ENCODE measurements around the gene FAM234A.

The FAM234A gene

GRCh38 chr16:283033-283805 is 48.6 kb downstream of the FAM234A start, which contains the start of gene PDIA2:
PDIA2 (plus strand) TSS chr16:283164; CDS start chr16:283170, 6 bp downstream.
- peak; percentile 47 for DNase-seq

DNA sequence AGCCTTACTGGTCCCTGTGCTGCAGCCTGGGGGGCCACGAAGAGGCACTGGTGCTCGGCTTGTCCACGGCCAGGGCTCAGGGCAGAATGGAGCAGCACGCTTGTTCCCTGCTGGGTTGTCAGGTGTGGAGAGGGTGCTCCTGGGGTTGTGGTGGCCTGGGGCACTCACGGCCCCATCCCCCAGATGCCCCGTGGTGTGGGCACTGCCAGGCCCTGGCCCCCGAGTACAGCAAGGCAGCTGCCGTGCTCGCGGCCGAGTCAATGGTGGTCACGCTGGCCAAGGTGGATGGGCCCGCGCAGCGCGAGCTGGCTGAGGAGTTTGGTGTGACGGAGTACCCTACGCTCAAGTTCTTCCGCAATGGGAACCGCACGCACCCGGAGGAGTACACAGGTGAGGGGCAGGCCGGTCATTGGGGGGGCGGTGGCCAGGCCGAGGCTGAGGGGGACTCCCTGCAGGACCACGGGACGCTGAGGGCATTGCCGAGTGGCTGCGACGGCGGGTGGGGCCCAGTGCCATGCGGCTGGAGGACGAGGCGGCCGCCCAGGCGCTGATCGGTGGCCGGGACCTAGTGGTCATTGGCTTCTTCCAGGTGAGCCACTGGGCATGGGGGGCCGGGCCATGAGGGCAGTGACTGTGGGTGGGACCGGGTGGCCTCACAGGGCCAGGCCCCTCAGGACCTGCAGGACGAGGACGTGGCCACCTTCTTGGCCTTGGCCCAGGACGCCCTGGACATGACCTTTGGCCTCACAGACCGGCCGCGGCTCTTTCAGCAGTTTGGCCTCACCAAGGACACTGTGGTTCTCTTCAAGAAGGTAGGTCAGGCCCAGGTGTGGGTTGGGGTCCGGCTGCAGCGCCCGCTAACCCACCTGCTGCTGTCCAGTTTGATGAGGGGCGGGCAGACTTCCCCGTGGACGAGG is 49.8 kb downstream of the FAM234A start:
- DNase-seq = no peak

GRCh38 chr16:285146-286055 is 50.8 kb downstream of the FAM234A start:
- DNase-seq = no peak

DNA sequence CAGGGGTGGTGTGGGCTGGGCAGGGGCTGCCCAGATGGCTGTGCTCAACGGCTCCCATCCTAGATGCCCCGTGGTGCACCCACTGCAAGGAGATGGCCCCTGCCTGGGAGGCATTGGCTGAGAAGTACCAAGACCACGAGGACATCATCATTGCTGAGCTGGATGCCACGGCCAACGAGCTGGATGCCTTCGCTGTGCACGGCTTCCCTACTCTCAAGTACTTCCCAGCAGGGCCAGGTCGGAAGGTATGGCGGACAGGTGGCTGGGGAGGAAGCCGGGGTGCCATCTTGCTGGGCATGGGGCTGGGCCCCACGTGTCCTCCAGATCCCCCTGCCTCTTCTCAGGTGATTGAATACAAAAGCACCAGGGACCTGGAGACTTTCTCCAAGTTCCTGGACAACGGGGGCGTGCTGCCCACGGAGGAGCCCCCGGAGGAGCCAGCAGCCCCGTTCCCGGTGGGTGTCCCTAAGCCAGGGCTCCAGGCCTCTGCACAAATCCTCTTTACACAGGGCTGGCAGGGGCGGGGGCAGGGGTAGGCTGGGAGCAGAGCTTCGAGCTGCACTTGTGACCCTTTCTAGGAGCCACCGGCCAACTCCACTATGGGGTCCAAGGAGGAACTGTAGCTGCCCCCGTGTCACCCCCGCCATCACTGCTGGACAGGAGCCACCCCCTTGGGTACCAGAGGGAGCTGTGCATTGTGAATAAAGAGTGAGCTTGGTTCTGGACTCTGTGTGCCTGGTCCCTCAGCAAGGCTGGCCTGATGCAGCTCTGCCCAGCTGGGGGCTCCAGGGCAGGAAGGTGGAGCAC is 52.1 kb downstream of the FAM234A start:
- no peak for DNase-seq

GRCh38 chr16:287298-287811 is 52.7 kb downstream of the FAM234A start:
- no peak for DNase-seq

GRCh38 chr16:287981-288920 is 53.6 kb downstream of the FAM234A start:
- DNase-seq = no peak

DNA sequence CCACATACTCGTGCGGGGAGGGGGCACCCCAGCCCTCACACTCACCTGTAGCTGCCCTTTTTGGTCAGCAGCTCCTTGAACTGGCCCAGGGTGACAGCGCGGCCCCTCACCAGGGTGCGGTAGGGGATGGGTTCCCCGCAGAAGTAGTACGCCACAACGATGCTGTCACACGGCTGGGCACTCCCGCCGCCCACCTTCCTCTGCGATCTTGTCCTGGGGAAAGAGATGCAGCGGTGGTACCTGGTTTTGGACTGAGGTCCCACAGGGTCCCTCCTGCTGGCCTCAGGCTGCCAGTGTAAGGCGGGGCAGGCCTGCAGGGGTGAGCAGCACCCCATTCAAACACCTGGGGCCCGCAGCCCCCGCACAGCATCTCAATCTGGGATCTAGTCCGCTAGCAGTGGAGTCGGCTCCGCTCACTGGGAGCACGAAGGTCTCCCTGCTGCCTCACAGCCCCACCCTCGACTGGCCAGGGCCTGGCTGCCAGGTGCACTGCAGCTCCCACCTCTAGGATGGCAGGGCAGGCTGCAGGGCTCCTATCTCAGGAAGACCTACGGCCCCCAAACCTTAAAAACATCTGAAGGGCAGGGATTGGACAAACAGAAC is 54.9 kb downstream of the FAM234A start:
- DNase-seq = no peak

DNA sequence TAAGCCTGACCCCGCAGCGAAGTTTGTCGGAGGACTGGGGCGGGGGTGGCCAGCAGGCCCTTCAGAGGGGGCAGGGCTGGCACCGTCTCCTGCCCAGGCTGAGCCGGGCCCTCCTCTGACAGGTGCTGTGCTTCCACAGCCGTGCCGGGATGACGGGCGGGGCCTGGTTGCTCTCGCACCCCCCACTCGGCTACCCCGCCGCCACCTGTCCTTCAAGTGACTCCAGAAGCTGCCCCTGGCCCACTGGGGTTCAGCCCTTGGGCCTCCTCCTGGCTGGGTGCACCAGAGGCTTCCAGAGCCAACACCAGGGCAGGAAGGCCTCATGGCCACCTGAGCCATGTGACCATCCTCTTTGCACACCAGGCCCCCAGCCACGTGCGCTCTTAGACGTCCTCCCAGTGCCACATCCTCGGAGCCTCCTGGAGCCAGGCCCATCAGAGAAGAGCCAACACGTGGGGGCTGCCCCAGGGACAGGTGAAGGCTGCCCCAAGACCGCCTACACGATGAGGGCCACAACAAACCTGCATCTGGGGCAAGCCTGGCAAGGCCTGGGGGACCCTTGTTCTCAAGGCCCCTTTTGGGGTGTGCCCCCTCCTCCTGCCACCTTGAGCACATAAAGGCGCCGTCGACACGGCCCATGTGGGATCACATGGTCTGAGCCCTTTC is 55.5 kb downstream of the FAM234A start:
- no peak for DNase-seq

DNA sequence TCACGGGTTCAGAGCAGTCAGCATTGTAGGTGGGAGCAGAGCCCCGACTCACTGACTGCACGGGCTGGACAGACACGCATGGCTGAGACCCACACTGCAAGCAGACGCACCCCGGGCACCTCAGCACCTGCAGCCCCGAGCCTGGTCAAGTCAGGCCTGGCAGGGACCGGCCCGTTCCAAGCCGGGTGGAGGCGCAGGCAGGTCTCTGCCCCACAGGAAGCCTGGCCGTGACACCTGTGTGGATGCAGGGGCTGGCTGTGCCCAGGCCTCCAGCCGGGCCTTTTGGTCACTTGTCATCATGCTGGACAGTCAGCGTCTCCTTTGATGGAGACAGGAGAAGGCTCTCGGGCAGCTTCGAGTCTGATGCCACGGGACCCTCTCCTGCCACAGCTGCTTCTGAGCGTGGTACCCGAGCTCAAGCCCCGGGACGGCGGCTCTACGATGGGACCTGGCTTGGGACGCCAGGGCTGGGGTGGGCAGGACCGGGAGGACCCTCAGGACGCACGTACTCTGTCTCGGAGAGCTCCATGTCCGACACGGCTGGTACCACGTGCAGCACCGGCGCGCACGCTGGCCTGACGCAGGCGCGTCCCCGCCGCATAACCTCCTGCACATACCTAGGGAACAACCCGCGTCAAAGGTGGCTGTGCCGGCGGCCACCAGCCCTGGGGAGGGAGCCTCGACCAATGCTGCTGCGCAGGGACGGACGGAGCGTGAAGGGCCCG is 56.2 kb downstream of the FAM234A start:
- no peak for DNase-seq

GRCh38 chr16:291539-291938 is 56.9 kb downstream of the FAM234A start:
- DNase-seq = no peak

GRCh38 chr16:293043-293775 is 58.6 kb downstream of the FAM234A start:
- no peak for DNase-seq

- DNase-seq = no peak
Measured at GRCh38 chr16:296276-296675, 61.7 kb downstream of the FAM234A start.

- DNase-seq = no peak
Measured at GRCh38 chr16:296806-297510, 62.3 kb downstream of the FAM234A start.

DNA sequence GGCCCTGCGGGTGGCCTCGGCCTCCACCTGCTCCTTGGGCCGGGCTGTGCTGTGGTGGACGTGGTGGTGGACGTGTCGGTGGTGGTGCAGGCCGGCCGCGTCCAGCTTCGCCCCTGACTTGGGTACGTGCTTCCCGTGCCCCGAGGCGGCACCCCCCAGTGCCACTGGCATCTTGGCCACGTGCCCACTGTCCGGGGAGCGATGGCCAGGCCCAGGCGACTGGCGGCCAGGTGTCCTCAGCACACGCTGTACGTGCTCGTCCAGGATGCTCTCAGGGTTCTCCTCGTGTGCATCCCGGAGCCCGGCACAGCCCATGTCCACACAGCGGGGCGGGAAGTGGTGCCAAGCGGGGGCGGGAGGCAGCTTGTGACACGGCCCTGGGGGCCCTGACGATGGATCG is 63.2 kb downstream of the FAM234A start:
- DNase-seq = no peak

- no peak for DNase-seq
Measured at GRCh38 chr16:301235-301634, 66.6 kb downstream of the FAM234A start.

GRCh38 chr16:301950-302349 is 67.3 kb downstream of the FAM234A start:
- no peak for DNase-seq

DNA sequence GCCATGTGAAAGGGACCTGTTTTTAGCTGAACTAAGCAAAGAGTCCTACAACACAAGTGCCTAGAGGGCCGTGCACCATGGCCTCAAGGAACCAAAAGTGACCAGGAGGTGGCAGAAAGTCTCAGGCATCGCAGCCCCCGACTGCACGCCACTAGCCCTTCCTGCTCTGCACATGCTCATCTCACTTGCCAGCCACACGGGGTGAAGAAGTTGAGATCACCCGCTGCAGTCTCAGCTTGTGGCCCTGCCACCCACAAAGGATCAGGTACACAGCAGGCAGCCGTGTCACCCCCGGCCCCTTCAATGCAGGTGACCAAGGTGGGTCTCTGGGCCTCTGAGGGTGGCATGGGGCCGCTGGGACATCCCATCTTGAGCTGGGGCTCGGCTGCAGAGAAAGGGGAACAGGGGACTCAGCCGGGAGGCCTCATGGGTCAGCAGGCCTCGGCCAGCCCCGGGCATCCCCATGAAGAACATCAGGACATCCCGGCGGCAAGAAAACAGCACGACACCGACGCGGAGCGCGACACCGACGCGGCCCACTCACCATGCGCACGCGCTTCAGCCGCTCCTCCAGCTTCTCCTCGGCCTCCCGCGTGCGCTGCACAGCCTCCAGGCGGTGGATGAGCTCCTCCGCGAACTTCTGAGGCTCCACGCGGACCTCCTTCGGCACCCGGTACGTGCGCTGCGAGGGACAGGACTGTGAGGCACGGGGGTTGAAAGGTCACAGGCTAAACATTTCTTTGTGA is 69.3 kb downstream of the FAM234A start:
- peak; percentile 48 for DNase-seq

Measured in hematopoietic multipotent progenitor cell treated with erythropoietin and hydrocortisone succinate and interleukin-3 and kit ligand, for 8 days (in vitro differentiated cells).